ENCODE data around the gene INPP5A.
"Not testable (repeated sequence)": the region's sequence is repeated elsewhere in the genome, so short reads cannot be mapped to it uniquely, and the experiment has no call there.

INPP5A gene

GRCh38 chr10:132703419-132704007 lies 165.9 kb downstream of the INPP5A start:
- DNase-seq (ENCODE audit: low read depth, low spot score) = no peak
- H3K4me3 ChIP-seq (ENCODE audit: insufficient read length, low read depth) = no peak overlapping the region
- no peak for TF ChIP-seq SUZ12 (IDR thresholded peaks at IDR 0.05; ENCODE audit: extremely low read depth, insufficient read depth, insufficient read length)
- no peak for TF ChIP-seq YY1 (IDR thresholded peaks at IDR 0.05; ENCODE audit: insufficient read depth, insufficient read length)
- no peak for TF ChIP-seq ZNF274 (IDR thresholded peaks at IDR 0.05; ENCODE audit: low read depth, low read length)
- H3K36me3 ChIP-seq (ENCODE audit: insufficient read depth, insufficient read length, low read length) = peaks cover 3% of the 10 kb centered on the region
- H3K27me3 ChIP-seq (ENCODE audit: insufficient read depth, insufficient read length) = no peaks in the 10 kb centered on the region
- H3K4me1 ChIP-seq (ENCODE audit: insufficient read depth, insufficient read length) = peaks cover 2% of the 10 kb centered on the region
- no peak overlapping the region for H3K9ac ChIP-seq (ENCODE audit: insufficient read length, low read depth)
- peaks cover 21% of the 10 kb centered on the region for H3K9me3 ChIP-seq (ENCODE audit: insufficient read depth, low read length)

GRCh38 chr10:132704008-132704814 lies 166.6 kb downstream of the INPP5A start:
- no peak overlapping the region for H3K9ac ChIP-seq (ENCODE audit: insufficient read length, low read depth)
- peaks cover 3% of the 10 kb centered on the region for H3K36me3 ChIP-seq (ENCODE audit: insufficient read depth, insufficient read length, low read length)
- DNase-seq (ENCODE audit: low read depth, low spot score) = no peak
- TF ChIP-seq ZNF274 (IDR thresholded peaks at IDR 0.05; ENCODE audit: low read depth, low read length) = no peak
- TF ChIP-seq SUZ12 (IDR thresholded peaks at IDR 0.05; ENCODE audit: extremely low read depth, insufficient read depth, insufficient read length) = no peak
- no peak for TF ChIP-seq YY1 (IDR thresholded peaks at IDR 0.05; ENCODE audit: insufficient read depth, insufficient read length)
- H3K4me3 ChIP-seq (ENCODE audit: insufficient read length, low read depth) = no peak overlapping the region
- peaks cover 21% of the 10 kb centered on the region for H3K9me3 ChIP-seq (ENCODE audit: insufficient read depth, low read length)
- H3K27me3 ChIP-seq (ENCODE audit: insufficient read depth, insufficient read length) = no peaks in the 10 kb centered on the region
- peaks cover 2% of the 10 kb centered on the region for H3K4me1 ChIP-seq (ENCODE audit: insufficient read depth, insufficient read length)

GRCh38 chr10:132704815-132705064 lies 167.2 kb downstream of the INPP5A start:
- H3K4me3 ChIP-seq (ENCODE audit: insufficient read length, low read depth); H3K9ac ChIP-seq (ENCODE audit: insufficient read length, low read depth); H3K27me3 ChIP-seq (ENCODE audit: insufficient read depth, insufficient read length); DNase-seq (ENCODE audit: low read depth, low spot score); H3K36me3 ChIP-seq (ENCODE audit: insufficient read depth, insufficient read length, low read length); H3K4me1 ChIP-seq (ENCODE audit: insufficient read depth, insufficient read length): not testable (repeated sequence)
- peaks cover 21% of the 10 kb centered on the region for H3K9me3 ChIP-seq (ENCODE audit: insufficient read depth, low read length)

GRCh38 chr10:132705173-132705572 lies 167.6 kb downstream of the INPP5A start:
- TF ChIP-seq ZNF274 (IDR thresholded peaks at IDR 0.05; ENCODE audit: low read depth, low read length) = no peak
- TF ChIP-seq SUZ12 (IDR thresholded peaks at IDR 0.05; ENCODE audit: extremely low read depth, insufficient read depth, insufficient read length) = no peak
- no peak for TF ChIP-seq YY1 (IDR thresholded peaks at IDR 0.05; ENCODE audit: insufficient read depth, insufficient read length)

GRCh38 chr10:132705943-132706342 lies 168.4 kb downstream of the INPP5A start:
- H3K36me3 ChIP-seq (ENCODE audit: insufficient read depth, insufficient read length, low read length) = peaks cover 7% of the 10 kb centered on the region

More at GRCh38 chr10:132705173-132705572, 167.6 kb downstream of the INPP5A start:
- Histone ChIP-seq H3K27me3 (ENCODE audit: insufficient read depth, insufficient read length) (no peaks in the 10 kb centered on the region), H3K4me3 (ENCODE audit: insufficient read length, low read depth) (no peak overlapping the region), H3K36me3 (ENCODE audit: insufficient read depth, insufficient read length, low read length) (peaks cover 4% of the 10 kb centered on the region), H3K9me3 (ENCODE audit: insufficient read depth, low read length) (peaks cover 21% of the 10 kb centered on the region), H3K9ac (ENCODE audit: insufficient read length, low read depth) (no peak overlapping the region), H3K4me1 (ENCODE audit: insufficient read depth, insufficient read length) (peaks cover 3% of the 10 kb centered on the region)
- no peak for DNase-seq (ENCODE audit: low read depth, low spot score)

GRCh38 chr10:132706701-132707100 lies 169.1 kb downstream of the INPP5A start:
- H3K36me3 ChIP-seq (ENCODE audit: insufficient read depth, insufficient read length, low read length) = peaks cover 7% of the 10 kb centered on the region
- H3K4me1 ChIP-seq (ENCODE audit: insufficient read depth, insufficient read length) = peaks cover 3% of the 10 kb centered on the region
- DNase-seq (ENCODE audit: low read depth, low spot score) = no peak
- no peak overlapping the region for H3K9ac ChIP-seq (ENCODE audit: insufficient read length, low read depth)
- no peaks in the 10 kb centered on the region for H3K27me3 ChIP-seq (ENCODE audit: insufficient read depth, insufficient read length)
- no peak overlapping the region for H3K4me3 ChIP-seq (ENCODE audit: insufficient read length, low read depth)
- H3K9me3 ChIP-seq (ENCODE audit: insufficient read depth, low read length) = peaks cover 21% of the 10 kb centered on the region
- TF ChIP-seq SUZ12 (IDR thresholded peaks at IDR 0.05; ENCODE audit: extremely low read depth, insufficient read depth, insufficient read length) (no peak), YY1 (IDR thresholded peaks at IDR 0.05; ENCODE audit: insufficient read depth, insufficient read length) (no peak), ZNF274 (IDR thresholded peaks at IDR 0.05; ENCODE audit: low read depth, low read length) (no peak)

More at GRCh38 chr10:132705943-132706342, 168.4 kb downstream of the INPP5A start:
- Histone ChIP-seq H3K4me3 (ENCODE audit: insufficient read length, low read depth) (no peak overlapping the region), H3K9me3 (ENCODE audit: insufficient read depth, low read length) (peaks cover 21% of the 10 kb centered on the region), H3K4me1 (ENCODE audit: insufficient read depth, insufficient read length) (peaks cover 3% of the 10 kb centered on the region), H3K27me3 (ENCODE audit: insufficient read depth, insufficient read length) (no peaks in the 10 kb centered on the region), H3K9ac (ENCODE audit: insufficient read length, low read depth) (no peak overlapping the region)
- no peak for TF ChIP-seq SUZ12 (IDR thresholded peaks at IDR 0.05; ENCODE audit: extremely low read depth, insufficient read depth, insufficient read length)
- TF ChIP-seq YY1 (IDR thresholded peaks at IDR 0.05; ENCODE audit: insufficient read depth, insufficient read length) = no peak
- TF ChIP-seq ZNF274 (IDR thresholded peaks at IDR 0.05; ENCODE audit: low read depth, low read length) = no peak
- no peak for DNase-seq (ENCODE audit: low read depth, low spot score)

- TF ChIP-seq SUZ12 (IDR thresholded peaks at IDR 0.05; ENCODE audit: extremely low read depth, insufficient read depth, insufficient read length) (no peak), ZNF274 (IDR thresholded peaks at IDR 0.05; ENCODE audit: low read depth, low read length) (no peak), YY1 (IDR thresholded peaks at IDR 0.05; ENCODE audit: insufficient read depth, insufficient read length) (no peak)
- DNase-seq (ENCODE audit: low read depth, low spot score) = no peak
- no peak overlapping the region for H3K9ac ChIP-seq (ENCODE audit: insufficient read length, low read depth)
- H3K4me1 ChIP-seq (ENCODE audit: insufficient read depth, insufficient read length) = peaks cover 3% of the 10 kb centered on the region
- H3K27me3 ChIP-seq (ENCODE audit: insufficient read depth, insufficient read length) = no peaks in the 10 kb centered on the region
- peaks cover 21% of the 10 kb centered on the region for H3K9me3 ChIP-seq (ENCODE audit: insufficient read depth, low read length)
- peaks cover 7% of the 10 kb centered on the region for H3K36me3 ChIP-seq (ENCODE audit: insufficient read depth, insufficient read length, low read length)
- H3K4me3 ChIP-seq (ENCODE audit: insufficient read length, low read depth) = no peak overlapping the region
These were observed 169.7 kb downstream of the INPP5A start for GRCh38 chr10:132707121-132707775.
